Hippocampal formation (tissue), 2 donors: ENCODE measurements around the gene GATAD2A.
"Not testable (repeated sequence)": the region's sequence is repeated elsewhere in the genome, so short reads cannot be mapped to it uniquely, and the experiment has no call there.

Source experiments
- DNase-seq, 2 donors: peaks; one replicate each; lab custom pipeline; 2025; lab: John Stamatoyannopoulos, UW

GATAD2A gene

DNA sequence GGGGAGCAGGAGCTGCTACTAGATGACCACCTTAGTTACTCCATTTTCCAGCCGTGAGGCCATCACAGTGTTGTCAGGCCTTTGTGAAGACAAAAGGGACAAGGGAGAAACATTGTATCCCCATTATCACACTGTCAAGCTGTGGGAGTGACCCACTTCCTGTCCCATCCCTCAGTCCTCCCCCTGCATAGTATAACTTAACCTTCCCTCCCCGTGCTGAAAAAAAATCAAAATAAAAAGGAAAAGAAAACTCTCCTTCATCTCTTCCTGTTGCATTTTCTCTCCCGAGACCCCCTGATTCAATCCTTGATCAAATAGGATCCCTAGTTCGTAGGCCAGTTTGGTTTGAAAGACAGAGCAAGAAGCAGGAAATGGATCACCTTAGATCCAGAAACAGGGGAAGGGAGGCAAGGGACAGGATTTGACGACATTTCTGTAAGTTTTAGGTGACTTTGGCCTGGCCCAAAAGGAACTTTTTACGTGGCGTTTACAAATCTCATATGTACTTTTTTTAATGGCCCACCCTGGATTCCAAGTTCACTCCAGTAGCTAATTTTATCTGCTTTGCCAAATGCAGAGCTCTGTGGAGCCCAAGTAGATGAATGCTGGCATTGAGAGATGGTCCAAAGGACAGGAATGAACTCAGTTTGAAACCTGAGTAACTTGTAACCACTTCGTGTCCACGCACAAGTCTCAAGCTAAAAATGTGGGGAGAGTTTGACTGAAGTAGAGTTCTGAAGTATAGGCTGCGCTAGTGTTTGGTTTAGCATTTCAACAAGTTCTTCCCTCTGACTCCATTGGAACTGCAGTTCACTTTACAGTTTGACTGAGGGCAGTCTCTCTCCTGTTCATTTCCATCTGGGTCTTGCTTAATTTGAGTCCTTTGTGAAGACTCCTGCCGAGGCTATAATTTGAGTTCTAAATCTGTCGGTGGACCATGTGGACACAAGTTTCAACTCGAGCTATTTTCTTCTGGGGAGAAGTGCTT, 16.6 kb upstream of the GATAD2A start:
- no peak for DNase-seq

- not testable (repeated sequence) for DNase-seq
Observed at GRCh38 chr19:19389683-19390082, 15.8 kb upstream of the GATAD2A start.

DNA sequence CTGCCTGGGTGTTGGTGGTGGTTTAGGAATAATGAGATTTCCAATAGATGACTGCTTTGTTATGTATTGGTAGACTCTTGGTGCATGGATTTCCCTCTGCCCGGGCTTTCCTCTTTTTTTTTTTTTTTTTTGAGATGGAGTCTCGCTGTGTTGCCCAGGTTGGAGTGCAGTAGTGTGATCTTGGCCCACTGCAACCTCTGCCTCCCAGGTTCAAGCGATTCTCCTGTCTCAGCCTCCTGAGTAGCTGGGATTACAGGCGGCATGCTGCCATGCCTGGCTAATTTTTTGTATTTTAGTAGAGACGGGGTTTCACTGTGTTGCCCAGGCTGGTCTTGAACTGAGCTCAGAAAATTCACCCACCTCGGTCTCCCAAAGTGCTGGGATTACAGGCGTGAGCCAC, 11.1 kb upstream of the GATAD2A start:
- DNase-seq, result not testable (repeated sequence)

DNA sequence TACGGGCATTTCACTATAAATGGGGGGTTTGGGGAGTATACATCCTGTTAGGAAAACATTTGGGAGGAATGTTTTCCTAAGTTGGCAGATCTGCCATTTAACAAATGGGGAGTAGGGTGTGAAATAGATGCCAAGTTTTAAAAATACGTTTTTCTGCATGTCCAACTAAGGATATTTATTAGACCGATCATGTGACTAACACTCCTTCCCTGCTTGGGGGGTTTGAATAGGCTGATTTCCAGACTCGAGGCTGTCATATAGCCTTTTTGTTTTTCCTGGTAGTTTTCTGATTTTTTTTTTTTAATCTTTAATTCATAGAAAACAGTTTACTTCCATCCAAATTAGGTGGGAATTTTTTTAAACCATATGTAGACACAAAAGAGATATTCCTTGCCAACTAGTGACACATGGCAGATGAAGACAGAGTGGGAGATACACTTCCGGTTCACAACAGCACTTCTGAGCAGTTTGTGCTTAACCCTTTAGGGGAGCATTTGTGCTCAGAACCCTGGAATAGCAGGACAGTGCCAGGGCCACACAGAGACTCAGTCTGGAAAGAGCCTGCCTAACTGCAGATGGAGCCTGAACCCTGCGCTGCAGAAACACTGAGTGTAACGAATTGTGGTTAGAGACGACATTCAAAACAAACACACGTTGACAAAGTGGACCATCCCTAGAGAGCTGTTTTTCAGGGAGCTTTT, 5.6 kb upstream of the GATAD2A start:
- DNase-seq, result no peak

- DNase-seq, result no peak
Observed at GRCh38 chr19:19402656-19403372, 2.7 kb upstream of the GATAD2A start.

GRCh38 chr19:19403373-19403901, 2.0 kb upstream of the GATAD2A start:
- DNase-seq, result no peak

DNA sequence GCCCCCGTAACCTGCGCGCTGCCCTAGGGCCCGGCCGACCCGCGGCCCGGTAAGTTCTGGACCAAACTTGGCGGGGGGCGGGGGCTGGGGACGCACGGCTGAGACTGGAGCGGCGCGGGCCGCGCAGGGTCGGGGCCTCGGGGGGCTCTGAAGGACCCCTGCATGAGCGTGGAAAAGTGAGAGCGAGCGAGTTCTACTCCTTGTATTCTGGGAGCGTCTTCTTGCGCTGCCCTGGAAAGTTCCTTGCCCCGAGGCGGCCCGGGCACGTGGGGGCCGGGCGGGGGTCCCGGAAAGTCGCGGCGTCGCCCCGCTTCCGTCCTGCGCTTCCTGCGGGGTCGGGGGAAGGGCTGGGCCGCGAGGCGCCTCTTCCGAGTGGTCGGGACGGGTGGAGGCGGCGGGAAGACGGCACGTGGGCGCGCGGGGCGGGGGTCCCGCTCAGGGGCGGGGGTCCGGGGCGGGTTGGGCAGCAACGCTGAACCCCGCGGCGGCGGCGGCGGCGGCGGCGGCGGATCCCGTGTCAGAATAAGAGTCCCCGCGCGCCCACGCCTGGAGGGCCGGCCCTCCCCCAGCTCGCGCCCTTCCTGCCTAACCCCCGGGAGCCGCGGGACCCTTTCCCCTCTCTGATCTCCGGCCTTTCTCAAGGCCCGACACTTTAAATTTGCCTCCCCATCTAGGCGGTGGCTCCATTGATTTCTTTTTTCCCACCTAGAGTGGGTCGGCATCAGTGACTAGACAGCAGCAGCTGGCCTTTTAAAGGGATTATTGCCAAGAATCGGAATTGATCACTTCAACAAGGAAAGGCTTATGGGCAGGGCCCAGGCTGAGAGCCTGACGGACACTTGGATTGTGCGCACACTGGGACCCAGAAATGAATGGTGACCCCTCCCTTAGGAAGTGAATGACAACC, 749 bp downstream of the GATAD2A start:
- DNase-seq, result peak in 1 of 2 donors; percentile 14

DNA sequence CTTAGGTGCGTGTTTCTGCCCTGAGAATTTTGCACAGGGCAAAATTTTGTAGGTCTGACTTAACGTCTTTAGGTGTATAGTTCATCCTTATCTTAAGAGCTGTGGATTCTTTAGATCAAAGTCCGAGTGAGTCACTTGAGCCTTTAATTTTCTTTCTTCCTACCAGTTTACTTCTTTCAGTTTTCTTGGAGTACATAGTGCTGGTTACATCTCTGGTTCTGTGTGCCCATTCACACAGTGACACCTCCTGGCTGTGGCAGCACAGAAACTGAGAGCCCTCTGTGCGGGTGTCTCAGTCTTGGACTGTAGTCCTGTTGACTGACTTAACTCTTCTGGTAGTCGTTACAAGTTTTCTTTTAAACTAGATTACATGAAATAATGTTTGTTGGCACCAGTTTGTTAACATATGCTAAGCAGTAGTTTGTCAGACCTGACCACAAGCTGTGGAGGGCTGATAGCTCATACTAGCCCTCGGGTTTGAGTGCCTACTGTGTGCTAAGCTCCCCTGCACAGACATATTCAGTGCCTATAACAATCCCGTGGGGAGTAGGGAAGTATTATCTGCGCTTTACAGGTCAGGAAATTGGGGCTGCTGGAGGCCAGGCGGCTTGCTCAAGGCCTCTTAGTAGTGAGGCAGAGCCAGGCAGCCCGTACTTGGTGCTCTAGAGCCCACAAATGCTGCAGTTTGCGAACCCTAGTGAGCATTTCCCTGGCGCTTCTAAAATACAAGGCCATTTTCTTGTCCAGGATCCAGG, 1.6 kb downstream of the GATAD2A start:
- DNase-seq, result no peak

DNA sequence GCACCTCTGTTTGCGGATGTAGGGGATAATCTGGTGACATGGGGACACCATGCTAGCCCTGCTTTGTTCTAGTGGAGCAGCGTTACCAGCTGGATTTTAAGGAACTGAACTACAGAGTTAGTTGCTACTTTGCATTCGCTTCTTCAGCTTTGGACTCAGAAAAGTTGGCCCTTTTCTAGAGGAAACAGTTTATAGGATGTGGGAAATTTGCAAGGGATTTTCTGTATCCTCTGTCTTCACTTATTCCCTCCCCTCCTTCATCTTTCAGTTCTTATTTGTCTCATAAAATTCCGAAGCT, 2.1 kb downstream of the GATAD2A start:
- DNase-seq, result no peak

DNA sequence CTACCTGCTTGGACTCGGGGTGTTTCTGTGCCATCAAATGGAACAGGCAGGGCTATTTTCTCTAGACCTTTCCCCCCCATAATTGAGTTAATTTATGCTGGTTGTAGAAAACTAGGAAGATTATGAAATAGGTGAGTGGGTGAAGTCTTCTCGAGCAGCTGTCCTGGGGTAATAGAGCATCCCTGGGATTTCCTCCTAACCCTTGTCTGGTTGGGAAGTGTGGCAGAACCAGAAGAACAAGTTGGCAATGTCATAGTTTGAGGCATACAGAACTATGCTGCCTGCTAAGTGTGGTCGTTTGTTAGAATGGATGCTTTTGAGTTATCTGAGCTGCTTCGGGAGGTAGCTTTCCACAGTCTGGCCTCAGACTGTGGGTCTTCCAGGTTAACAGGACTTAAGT, 3.7 kb downstream of the GATAD2A start:
- DNase-seq, result no peak

DNA sequence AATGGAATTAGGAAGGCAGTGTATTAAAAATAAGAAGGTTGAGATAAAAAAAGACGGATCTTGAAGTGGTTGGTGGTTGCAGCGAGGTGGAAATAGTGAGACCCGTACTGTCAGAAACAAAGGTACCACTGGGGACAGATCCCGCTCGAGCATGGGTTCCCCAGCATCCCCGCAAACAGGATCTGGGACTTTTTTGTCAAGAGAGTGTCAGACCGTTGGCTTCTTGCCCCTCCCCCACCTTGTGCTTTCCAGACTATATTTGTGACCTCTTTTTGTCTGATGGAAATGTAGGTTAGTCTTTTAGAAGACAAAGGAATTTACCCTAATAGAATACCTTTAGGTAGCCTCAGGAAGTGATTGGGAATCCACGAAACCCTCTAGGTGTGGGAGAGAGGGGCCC, 4.2 kb downstream of the GATAD2A start:
- DNase-seq, result no peak

- DNase-seq, result no peak
Observed at GRCh38 chr19:19410553-19411550, 5.4 kb downstream of the GATAD2A start.

DNA sequence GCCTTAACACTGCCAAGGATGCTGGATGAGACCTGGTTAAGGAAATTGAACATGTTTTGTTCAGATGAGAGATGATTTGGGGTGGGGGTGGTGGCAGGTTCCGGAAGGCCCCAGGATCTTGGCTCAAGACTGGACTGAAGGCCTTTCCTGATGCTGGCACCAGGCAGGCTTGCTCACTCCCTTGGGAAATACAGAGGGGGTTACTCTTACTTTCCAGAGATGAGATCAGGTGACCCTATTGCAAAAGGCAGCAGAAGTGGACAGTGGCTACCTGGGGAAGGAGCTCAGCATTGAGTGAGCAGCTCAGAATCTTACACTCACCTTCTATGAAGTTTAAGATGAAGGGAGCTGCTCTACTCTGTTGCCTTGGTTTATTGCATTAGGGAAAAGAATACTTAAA, 10.8 kb downstream of the GATAD2A start:
- DNase-seq, result no peak

- DNase-seq, result no peak
Observed at GRCh38 chr19:19417046-19417445, 11.6 kb downstream of the GATAD2A start.

- DNase-seq, result no peak
Observed at GRCh38 chr19:19417628-19418245, 12.3 kb downstream of the GATAD2A start.

- no peak for DNase-seq
Observed at GRCh38 chr19:19418555-19419260, 13.2 kb downstream of the GATAD2A start.

- DNase-seq, result no peak
Observed at GRCh38 chr19:19420570-19421298, 15.3 kb downstream of the GATAD2A start.
